ENCODE measurements around the gene SEMA5A. TPM values are rescaled to one million over a fixed set of nuclear protein-coding genes. Genes with fewer than 3 reads are reported as not detected.

SEMA5A gene
- total RNA-seq, 1 donor from 2014 or later = not detected

GRCh38 chr5:9329125-9329524, 216.8 kb downstream of the SEMA5A start:
- Mint-ChIP-seq H3K9me3 (no peaks in the 10 kb centered on the region), H3K27ac (no peak overlapping the region)
- intact Hi-C loops (cut with micrococcal nuclease) = no loop called here

GRCh38 chr5:9325549-9325948, 220.3 kb downstream of the SEMA5A start:
- intact Hi-C loops (cut with micrococcal nuclease) = no loop called here
- Mint-ChIP-seq H3K36me3 (ENCODE audit: low read depth) (no peaks in the 10 kb centered on the region), H3K4me3 (no peak overlapping the region), H3K27me3 (no peaks in the 10 kb centered on the region), H3K9me3 (no peaks in the 10 kb centered on the region), H3K4me1 (no peaks in the 10 kb centered on the region), H3K27ac (no peak overlapping the region)
- no peak for DNase-seq

More at GRCh38 chr5:9329125-9329524, 216.8 kb downstream of the SEMA5A start:
- H3K27me3 Mint-ChIP-seq = no peaks in the 10 kb centered on the region
- no peaks in the 10 kb centered on the region for H3K36me3 Mint-ChIP-seq (ENCODE audit: low read depth)
- DNase-seq = no peak
- no peak overlapping the region for H3K4me3 Mint-ChIP-seq
- H3K4me1 Mint-ChIP-seq = no peaks in the 10 kb centered on the region

- DNase-seq = no peak
- intact Hi-C loops (cut with micrococcal nuclease) = no loop called here
- Mint-ChIP-seq H3K9me3 (no peaks in the 10 kb centered on the region), H3K36me3 (ENCODE audit: low read depth) (no peaks in the 10 kb centered on the region), H3K27me3 (no peaks in the 10 kb centered on the region), H3K4me3 (no peak overlapping the region), H3K4me1 (no peaks in the 10 kb centered on the region), H3K27ac (no peak overlapping the region)
Observed at GRCh38 chr5:9324348-9325077, 221.4 kb downstream of the SEMA5A start.

GRCh38 chr5:9320652-9321051, 225.2 kb downstream of the SEMA5A start:
- Mint-ChIP-seq H3K27ac (no peak overlapping the region), H3K27me3 (no peaks in the 10 kb centered on the region), H3K9me3 (no peaks in the 10 kb centered on the region), H3K4me3 (no peak overlapping the region), H3K4me1 (no peaks in the 10 kb centered on the region), H3K36me3 (ENCODE audit: low read depth) (no peaks in the 10 kb centered on the region)
- no peak for DNase-seq
- intact Hi-C loops (cut with micrococcal nuclease) = no loop called here

- intact Hi-C loops (cut with micrococcal nuclease) = no loop called here
- Mint-ChIP-seq H3K4me3 (no peak overlapping the region), H3K36me3 (ENCODE audit: low read depth) (no peaks in the 10 kb centered on the region), H3K4me1 (no peaks in the 10 kb centered on the region), H3K27ac (no peak overlapping the region), H3K27me3 (no peaks in the 10 kb centered on the region), H3K9me3 (no peaks in the 10 kb centered on the region)
- DNase-seq = no peak
Observed at GRCh38 chr5:9318031-9318430, 227.8 kb downstream of the SEMA5A start.

- Mint-ChIP-seq H3K36me3 (ENCODE audit: low read depth) (no peaks in the 10 kb centered on the region), H3K4me1 (no peaks in the 10 kb centered on the region), H3K9me3 (no peaks in the 10 kb centered on the region), H3K4me3 (no peak overlapping the region), H3K27ac (no peak overlapping the region), H3K27me3 (no peaks in the 10 kb centered on the region)
- no peak for DNase-seq
- intact Hi-C loops (cut with micrococcal nuclease) = no loop called here
Observed at GRCh38 chr5:9316733-9317132, 229.1 kb downstream of the SEMA5A start.

- Mint-ChIP-seq H3K9me3 (no peaks in the 10 kb centered on the region), H3K4me1 (no peaks in the 10 kb centered on the region), H3K36me3 (ENCODE audit: low read depth) (no peaks in the 10 kb centered on the region), H3K4me3 (no peak overlapping the region), H3K27ac (no peak overlapping the region), H3K27me3 (no peaks in the 10 kb centered on the region)
- DNase-seq = no peak
- intact Hi-C loops (cut with micrococcal nuclease) = no loop called here
Observed at GRCh38 chr5:9316041-9316440, 229.8 kb downstream of the SEMA5A start.

GRCh38 chr5:9314558-9314957, 231.3 kb downstream of the SEMA5A start:
- Mint-ChIP-seq H3K27me3 (no peaks in the 10 kb centered on the region), H3K4me3 (no peak overlapping the region), H3K4me1 (no peaks in the 10 kb centered on the region), H3K27ac (no peak overlapping the region), H3K9me3 (no peaks in the 10 kb centered on the region), H3K36me3 (ENCODE audit: low read depth) (no peaks in the 10 kb centered on the region)
- no peak for DNase-seq
- intact Hi-C loops (cut with micrococcal nuclease) = no loop called here

GRCh38 chr5:9313751-9314150, 232.1 kb downstream of the SEMA5A start:
- intact Hi-C loops (cut with micrococcal nuclease) = no loop called here
- Mint-ChIP-seq H3K27ac (no peak overlapping the region), H3K27me3 (no peaks in the 10 kb centered on the region), H3K9me3 (no peaks in the 10 kb centered on the region), H3K4me3 (no peak overlapping the region), H3K4me1 (no peaks in the 10 kb centered on the region), H3K36me3 (ENCODE audit: low read depth) (no peaks in the 10 kb centered on the region)
- peak; percentile 23 for DNase-seq

- Mint-ChIP-seq H3K9me3 (peaks cover under 1% of the 10 kb centered on the region), H3K4me3 (no peak overlapping the region), H3K27ac (no peak overlapping the region), H3K27me3 (no peaks in the 10 kb centered on the region), H3K4me1 (no peaks in the 10 kb centered on the region), H3K36me3 (ENCODE audit: low read depth) (no peaks in the 10 kb centered on the region)
- intact Hi-C loops (cut with micrococcal nuclease) = no loop called here
- no peak for DNase-seq
Observed at GRCh38 chr5:9307150-9307549, 238.7 kb downstream of the SEMA5A start.

GRCh38 chr5:9302218-9302617, 243.7 kb downstream of the SEMA5A start:
- no peak for DNase-seq
- H3K36me3 Mint-ChIP-seq (ENCODE audit: low read depth) = no peaks in the 10 kb centered on the region
- no peak overlapping the region for H3K4me3 Mint-ChIP-seq
- peaks cover 4% of the 10 kb centered on the region for H3K9me3 Mint-ChIP-seq
- H3K4me1 Mint-ChIP-seq = no peaks in the 10 kb centered on the region
- intact Hi-C loops (cut with micrococcal nuclease) = no loop called here
- no peaks in the 10 kb centered on the region for H3K27me3 Mint-ChIP-seq
- H3K27ac Mint-ChIP-seq = no peak overlapping the region

- peaks cover 4% of the 10 kb centered on the region for H3K9me3 Mint-ChIP-seq
- H3K27me3 Mint-ChIP-seq = no peaks in the 10 kb centered on the region
- no peaks in the 10 kb centered on the region for H3K36me3 Mint-ChIP-seq (ENCODE audit: low read depth)
- no peak for DNase-seq
- no peaks in the 10 kb centered on the region for H3K4me1 Mint-ChIP-seq
- H3K27ac Mint-ChIP-seq = no peak overlapping the region
- H3K4me3 Mint-ChIP-seq = no peak overlapping the region
- intact Hi-C loops (cut with micrococcal nuclease) = no loop called here
Observed at GRCh38 chr5:9301200-9301599, 244.7 kb downstream of the SEMA5A start.

- intact Hi-C loops (cut with micrococcal nuclease) = no loop called here
- Mint-ChIP-seq H3K4me1 (no peaks in the 10 kb centered on the region), H3K36me3 (ENCODE audit: low read depth) (no peaks in the 10 kb centered on the region), H3K27ac (no peak overlapping the region), H3K4me3 (no peak overlapping the region), H3K27me3 (no peaks in the 10 kb centered on the region), H3K9me3 (peaks cover 7% of the 10 kb centered on the region)
- no peak for DNase-seq
Observed at GRCh38 chr5:9297134-9297533, 248.7 kb downstream of the SEMA5A start.

- H3K27ac Mint-ChIP-seq = no peak overlapping the region
- H3K4me3 Mint-ChIP-seq = no peak overlapping the region
- intact Hi-C loops (cut with micrococcal nuclease) = no loop called here
- no peak for DNase-seq
- peaks cover 4% of the 10 kb centered on the region for H3K9me3 Mint-ChIP-seq
- H3K27me3 Mint-ChIP-seq = no peaks in the 10 kb centered on the region
- no peaks in the 10 kb centered on the region for H3K36me3 Mint-ChIP-seq (ENCODE audit: low read depth)
- H3K4me1 Mint-ChIP-seq = no peaks in the 10 kb centered on the region
Observed at GRCh38 chr5:9295466-9295801, 250.4 kb downstream of the SEMA5A start.

- Mint-ChIP-seq H3K36me3 (ENCODE audit: low read depth) (no peaks in the 10 kb centered on the region), H3K27ac (no peak overlapping the region), H3K4me1 (no peaks in the 10 kb centered on the region), H3K27me3 (no peaks in the 10 kb centered on the region), H3K9me3 (peaks cover 4% of the 10 kb centered on the region), H3K4me3 (no peak overlapping the region)
- intact Hi-C loops (cut with micrococcal nuclease) = no loop called here
- DNase-seq = no peak
Observed at GRCh38 chr5:9294793-9295465, 250.9 kb downstream of the SEMA5A start.

Measured in activated CD4-positive, alpha-beta T cell treated with anti-CD3 and anti-CD28 coated beads, Interleukin-2, amount 10 ng/mL, durations not matched to agents 24 days and 14 days (primary cell).